Cardiac muscle cell (in vitro differentiated cells and primary cell): ENCODE data around the gene ODAD3. TPM values are rescaled to one million over a fixed set of nuclear protein-coding genes. Genes with fewer than 3 reads are reported as not detected.

Experiments
- DNase-seq, 2 donors: peaks; one replicate each; pipeline versions ENCODE4 v3.0.0 to v3.0.0-alpha.2; 2010 to 2017; ENCODE audit warnings: low read depth in 1 of 2, low spot score in 1 of 2
- H3K27ac ChIP-seq: fragments of 200-600 bp; sonication (generic); 2 replicates; pipeline ENCODE4 v1.5.1; 2016
- H3K27me3 ChIP-seq: fragments of 200-600 bp; sonication (generic); 2 replicates; pipeline ENCODE4 v1.6.0; 2016; ENCODE audit warnings: control low read depth
- H3K36me3 ChIP-seq: fragments of 200-600 bp; sonication (generic); 2 replicates; pipeline ENCODE4 v1.5.1; 2016; ENCODE audit warnings: control low read depth
- H3K4me1 ChIP-seq: fragments of 200-600 bp; sonication (generic); 2 replicates; pipeline ENCODE4 v1.8.1; 2017; ENCODE audit warnings: low read depth, mild to moderate bottlenecking, mixed run types
- H3K4me3 ChIP-seq: fragments of 200-600 bp; sonication (generic); 2 replicates; pipeline ENCODE4 v1.5.1; 2016; ENCODE audit warnings: mild to moderate bottlenecking
- H3K9me3 ChIP-seq: fragments of 200-600 bp; sonication (generic); 2 replicates; pipeline ENCODE4 v1.5.1; 2017; ENCODE audit warnings: low read depth, mild to moderate bottlenecking, control low read depth
- polyA plus RNA-seq: library from polyadenylated mRNA; unstranded; fragments of >200 nt; fragmentation: Nextera tagmentation; extraction: Ambion mirVana; gene quantifications from 2 replicates; pipeline ENCODE4 v1.2.1, GENCODE V29; 2016
- total RNA-seq: library from RNA; depleted of rRNA; stranded (reverse); fragments of >200 nt; gene quantifications from 2 replicates; pipeline ENCODE4 v1.2.3, GENCODE V29; 2016
- TF ChIP-seq, protein P1 (sequence below): IDR thresholded peaks from 2 replicates; pipeline ENCODE4 v1.5.1; 2012; ENCODE audit warnings: low read depth, mild to moderate bottlenecking, low read length

Gene ODAD3
- total RNA-seq (3.8 and 3.9 TPM in 2 replicates), polyA plus RNA-seq (3.4 and 5.1 TPM in 2 replicates)

- Histone ChIP-seq H3K36me3 (peaks cover 13% of the 10 kb centered on the region), H3K9me3 (no peaks in the 10 kb centered on the region), H3K27ac (peak within 1 kb of the TSS; percentile 82), H3K4me1 (peaks cover 9% of the 10 kb centered on the region), H3K27me3 (no peaks in the 10 kb centered on the region), H3K4me3 (peak within 1 kb of the TSS; percentile 52)
- peak; percentile 100 for DNase-seq
- TF ChIP-seq, protein P1, sequence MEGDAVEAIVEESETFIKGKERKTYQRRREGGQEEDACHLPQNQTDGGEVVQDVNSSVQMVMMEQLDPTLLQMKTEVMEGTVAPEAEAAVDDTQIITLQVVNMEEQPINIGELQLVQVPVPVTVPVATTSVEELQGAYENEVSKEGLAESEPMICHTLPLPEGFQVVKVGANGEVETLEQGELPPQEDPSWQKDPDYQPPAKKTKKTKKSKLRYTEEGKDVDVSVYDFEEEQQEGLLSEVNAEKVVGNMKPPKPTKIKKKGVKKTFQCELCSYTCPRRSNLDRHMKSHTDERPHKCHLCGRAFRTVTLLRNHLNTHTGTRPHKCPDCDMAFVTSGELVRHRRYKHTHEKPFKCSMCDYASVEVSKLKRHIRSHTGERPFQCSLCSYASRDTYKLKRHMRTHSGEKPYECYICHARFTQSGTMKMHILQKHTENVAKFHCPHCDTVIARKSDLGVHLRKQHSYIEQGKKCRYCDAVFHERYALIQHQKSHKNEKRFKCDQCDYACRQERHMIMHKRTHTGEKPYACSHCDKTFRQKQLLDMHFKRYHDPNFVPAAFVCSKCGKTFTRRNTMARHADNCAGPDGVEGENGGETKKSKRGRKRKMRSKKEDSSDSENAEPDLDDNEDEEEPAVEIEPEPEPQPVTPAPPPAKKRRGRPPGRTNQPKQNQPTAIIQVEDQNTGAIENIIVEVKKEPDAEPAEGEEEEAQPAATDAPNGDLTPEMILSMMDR, result peak; percentile 85
Observed at GRCh38 chr19:11435057-11435832, at the start of gene ODAD3, which contains the start of gene PRKCSH. ODAD3 (minus strand) TSS chr19:11435121; CDS start chr19:11435016, 105 bp downstream. PRKCSH (plus strand) TSS chr19:11435635; CDS start chr19:11436118, 483 bp downstream.

DNA sequence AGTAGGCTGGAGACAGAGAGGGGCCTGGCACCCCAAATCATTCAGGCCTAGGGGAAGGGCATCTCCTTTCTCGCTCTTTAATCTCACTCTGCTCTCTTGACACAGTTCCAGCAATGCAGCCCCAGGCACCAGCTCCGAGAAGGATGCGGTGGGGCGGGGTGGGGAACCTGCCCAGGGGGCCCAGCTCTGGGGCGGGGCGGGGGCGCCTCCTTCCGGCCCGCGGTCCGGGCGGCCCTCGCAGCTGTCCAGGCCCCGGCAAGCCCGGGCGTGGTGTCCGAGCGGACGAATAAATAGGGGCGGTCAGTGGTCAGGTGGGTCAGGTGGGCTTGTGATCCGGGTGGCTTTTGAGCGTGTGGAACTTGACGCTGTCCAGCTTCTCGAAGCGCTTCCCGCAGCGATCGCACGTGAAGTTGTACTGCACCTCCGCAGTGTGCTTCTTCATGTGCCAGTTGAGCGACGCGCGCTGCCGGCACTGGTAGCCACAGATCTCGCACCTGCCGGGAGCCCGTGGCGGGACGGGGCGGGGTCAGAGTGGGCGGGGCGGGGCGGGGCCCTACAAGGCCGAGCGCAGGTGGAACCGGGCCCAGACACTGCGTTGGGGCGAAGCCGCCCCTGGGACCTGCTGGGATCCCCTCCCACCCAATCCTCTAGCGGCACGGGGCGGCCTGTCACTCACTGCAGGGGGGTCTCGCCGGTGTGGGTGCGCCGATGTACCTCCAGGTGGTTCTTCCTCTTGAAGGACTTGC lies 48.6 kb upstream of the ODAD3 start:
- Histone ChIP-seq H3K4me3 (no peak overlapping the region), H3K36me3 (no peaks in the 10 kb centered on the region), H3K27me3 (peaks cover 46% of the 10 kb centered on the region), H3K4me1 (peaks cover 3% of the 10 kb centered on the region), H3K27ac (no peak overlapping the region), H3K9me3 (no peaks in the 10 kb centered on the region)
- no peak for DNase-seq
- TF ChIP-seq, protein P1, result no peak

DNA sequence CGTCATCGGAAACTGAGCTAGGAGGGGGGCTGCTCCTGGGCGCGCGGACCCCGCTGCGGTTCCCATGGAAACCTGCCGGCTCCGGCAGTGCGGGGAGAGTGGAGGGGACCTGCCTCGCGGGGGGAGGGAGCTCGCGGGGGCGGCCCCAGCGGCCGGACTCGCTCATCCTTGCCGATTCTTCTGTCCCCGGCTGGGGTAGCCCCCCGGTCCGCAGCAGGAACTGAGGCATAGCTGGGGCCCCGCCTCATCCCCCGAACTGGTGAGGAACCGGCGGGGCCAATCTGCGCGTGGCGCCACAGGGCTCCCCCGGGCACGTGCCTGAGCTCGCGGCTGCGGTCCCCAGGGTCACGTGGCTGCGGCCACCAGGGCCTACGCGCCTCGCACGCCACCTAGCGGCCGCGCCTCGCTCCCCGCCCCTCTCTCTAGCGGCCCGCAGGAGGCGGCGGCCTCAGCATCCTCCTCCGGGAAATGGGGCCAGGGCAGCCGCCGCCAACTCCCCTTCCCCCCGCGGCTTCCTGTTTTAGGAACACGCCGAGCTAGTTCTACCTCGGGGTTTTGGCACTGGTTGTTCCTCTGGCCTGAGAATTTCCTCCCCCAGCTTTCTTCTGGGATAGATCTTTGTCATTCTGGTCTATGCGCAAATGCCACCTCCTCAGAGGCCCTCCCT lies 47.6 kb upstream of the ODAD3 start:
- H3K9me3 ChIP-seq, result no peaks in the 10 kb centered on the region
- H3K27me3 ChIP-seq, result peaks cover 54% of the 10 kb centered on the region
- H3K36me3 ChIP-seq, result no peaks in the 10 kb centered on the region
- peaks cover 3% of the 10 kb centered on the region for H3K4me1 ChIP-seq
- H3K27ac ChIP-seq, result no peak overlapping the region
- TF ChIP-seq, protein P1, result peak; percentile 90
- peak; percentile 86 to 92 for DNase-seq
- H3K4me3 ChIP-seq, result peak overlapping the region; percentile 25

DNA sequence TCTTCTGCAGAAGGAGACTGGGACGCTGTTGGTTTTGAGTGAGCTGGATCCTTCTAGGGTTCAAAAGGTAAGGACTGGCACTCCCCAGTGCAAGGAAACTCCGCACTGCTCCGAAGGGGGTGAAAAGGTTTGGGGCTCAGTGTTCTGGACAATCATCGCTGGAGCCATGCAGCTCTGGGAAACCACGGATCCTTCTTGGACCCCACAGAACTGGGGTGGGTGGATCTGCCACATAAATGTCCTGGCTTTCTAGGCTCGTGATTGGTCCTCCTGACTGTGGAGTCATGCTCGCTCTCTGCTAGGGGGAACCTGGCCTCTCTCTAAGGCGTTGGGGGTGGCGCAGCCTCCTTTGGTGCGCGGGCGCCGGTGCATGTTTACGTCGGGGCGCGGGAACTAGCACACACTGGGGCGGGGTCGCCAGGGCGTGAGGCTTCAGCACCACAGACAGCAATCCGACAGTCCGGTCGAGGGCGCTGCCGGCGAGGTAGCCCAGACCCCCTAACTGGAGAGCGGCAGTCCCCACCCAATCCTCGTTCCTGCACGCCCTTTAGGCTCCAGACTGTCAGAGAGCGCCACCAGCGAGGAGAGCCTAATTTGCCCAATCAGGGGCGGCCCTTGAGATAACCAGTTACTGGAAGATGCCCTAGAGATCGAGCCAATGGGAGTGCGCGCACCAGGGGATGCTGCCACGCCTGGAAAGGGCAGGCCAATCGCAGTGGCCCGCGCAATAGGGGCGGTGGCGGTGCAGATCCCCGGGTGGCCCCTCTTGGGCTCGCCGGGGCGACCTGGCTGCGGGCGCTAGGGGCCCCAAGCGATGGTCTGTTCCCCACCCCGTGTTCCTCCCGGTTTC lies 46.8 kb upstream of the ODAD3 start:
- H3K4me1 ChIP-seq, result peaks cover 3% of the 10 kb centered on the region
- TF ChIP-seq, protein P1, result no peak
- peaks cover 54% of the 10 kb centered on the region for H3K27me3 ChIP-seq
- peak overlapping the region; percentile 25 for H3K4me3 ChIP-seq
- no peak overlapping the region for H3K27ac ChIP-seq
- H3K9me3 ChIP-seq, result no peaks in the 10 kb centered on the region
- peak; percentile 84 to 93 for DNase-seq
- no peaks in the 10 kb centered on the region for H3K36me3 ChIP-seq
